Measurements from ENCODE around the gene EML6.

- TF ChIP-seq GATA3 (IDR thresholded peaks at IDR 0.05; ENCODE audit: low read depth, low read length): no peak
- no peak for TF ChIP-seq GATA2 (IDR thresholded peaks at IDR 0.05; ENCODE audit: low read depth, low read length)
Measured at GRCh38 chr2:54949431-54949830, 226.0 kb downstream of the EML6 start.

All from SH-SY5Y (cell line).